Right kidney (tissue), 9 donors: ENCODE results near the gene FAM47B.

Experiments
- DNase-seq: peaks from one replicate; pipeline ENCODE4 v3.0.0-alpha.2; 2016
- long read RNA-seq, 8 donors: transcript quantifications; one replicate each; lab custom pipeline, GENCODE V29; 2026

The FAM47B gene
- long read RNA-seq, donor 1, result 0 reads
- long read RNA-seq, donor 2, result 0 reads
- long read RNA-seq, donor 3, result 0 reads
- long read RNA-seq, donor 4, result 0 reads
- long read RNA-seq, donor 5, result 0 reads
- long read RNA-seq, donor 6, result 0 reads
- long read RNA-seq, donor 7, result 0 reads
- long read RNA-seq, donor 8, result 0 reads

- DNase-seq, result no peak
These were observed at the start of gene FAM47B for GRCh38 chrX:34942496-34942895. Gene FAM47B, plus strand, starts transcription at chrX:34942796. Its CDS starts 36 bp downstream, at chrX:34942832.

- no peak for DNase-seq
These were observed 48.9 kb upstream of the FAM47B start for GRCh38 chrX:34893741-34894140.

- DNase-seq, result no peak
These were observed 41.9 kb upstream of the FAM47B start for GRCh38 chrX:34900691-34901090.

- no peak for DNase-seq
These were observed 40.8 kb upstream of the FAM47B start for GRCh38 chrX:34901761-34902160.

DNA sequence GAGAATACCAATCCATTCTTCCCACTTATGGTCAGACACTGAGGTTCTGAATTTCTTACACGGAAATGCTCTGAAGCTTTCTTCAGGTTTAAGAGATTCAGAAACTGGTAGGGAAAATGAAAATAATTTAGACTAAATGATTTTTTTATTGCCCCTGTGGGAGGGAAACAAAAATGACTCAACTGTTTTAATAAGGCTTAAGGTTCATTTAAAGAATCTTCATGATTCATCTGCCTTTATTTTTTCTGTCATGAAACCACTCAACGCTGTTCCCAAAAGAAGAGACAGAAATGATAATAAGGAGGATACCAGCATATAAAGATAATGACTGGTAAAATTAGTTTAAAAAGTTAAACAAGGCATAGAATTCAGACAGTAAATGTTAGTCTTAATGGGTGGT lies 39.3 kb upstream of the FAM47B start:
- DNase-seq, result no peak

- no peak for DNase-seq
These were observed 33.4 kb upstream of the FAM47B start for GRCh38 chrX:34909151-34909550.

GRCh38 chrX:34915463-34916225 lies 27.0 kb upstream of the FAM47B start:
- DNase-seq, result no peak

DNA sequence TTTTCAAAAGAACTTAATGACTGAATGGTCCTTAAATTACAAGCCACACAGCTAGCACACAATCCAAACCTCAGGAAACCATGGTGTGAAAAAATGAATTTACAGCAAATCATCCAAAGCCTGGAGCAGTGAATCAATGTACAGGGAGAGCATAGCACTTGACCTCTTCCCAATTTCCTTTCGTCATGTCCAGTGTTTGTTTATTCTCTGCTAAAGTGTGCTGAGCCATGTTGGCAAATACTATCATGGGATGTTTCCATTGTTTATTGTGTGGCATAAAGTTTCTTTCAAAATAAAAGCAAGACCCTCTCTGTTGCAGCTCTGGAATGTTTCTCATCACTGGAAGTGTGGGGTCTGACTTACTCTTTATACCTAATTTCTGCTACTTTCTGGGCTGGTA lies 25.4 kb upstream of the FAM47B start:
- no peak for DNase-seq

DNA sequence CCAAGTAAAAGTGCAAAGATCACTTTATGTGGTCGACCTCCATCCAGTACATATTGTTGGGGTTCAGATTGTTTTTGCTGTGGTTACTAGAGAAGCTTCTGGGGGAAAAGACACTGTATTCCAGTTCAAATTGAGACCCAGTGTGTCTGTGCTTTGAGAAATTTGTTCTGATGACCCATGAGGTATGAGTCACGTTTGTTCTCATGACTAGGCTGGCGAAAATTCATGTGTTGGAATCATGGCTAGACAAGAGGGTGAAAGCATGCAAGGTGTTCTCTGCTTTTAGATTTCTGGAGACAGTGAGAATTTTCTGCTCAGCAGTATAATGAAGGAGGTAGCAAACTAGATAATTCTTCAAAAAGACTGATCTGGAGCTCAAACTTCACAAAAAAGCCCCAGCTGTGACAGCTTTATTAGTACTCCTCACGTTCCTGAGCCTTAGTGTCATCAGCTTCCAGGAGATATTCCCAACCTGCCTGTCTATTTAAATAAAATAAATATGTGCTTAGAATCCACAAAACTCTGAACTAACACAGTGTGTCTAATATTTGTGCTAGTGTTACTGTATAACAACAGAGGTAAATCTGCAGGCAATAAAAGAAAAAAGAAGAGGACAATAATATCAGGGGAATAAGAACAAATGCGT lies 24.4 kb upstream of the FAM47B start:
- no peak for DNase-seq

DNA sequence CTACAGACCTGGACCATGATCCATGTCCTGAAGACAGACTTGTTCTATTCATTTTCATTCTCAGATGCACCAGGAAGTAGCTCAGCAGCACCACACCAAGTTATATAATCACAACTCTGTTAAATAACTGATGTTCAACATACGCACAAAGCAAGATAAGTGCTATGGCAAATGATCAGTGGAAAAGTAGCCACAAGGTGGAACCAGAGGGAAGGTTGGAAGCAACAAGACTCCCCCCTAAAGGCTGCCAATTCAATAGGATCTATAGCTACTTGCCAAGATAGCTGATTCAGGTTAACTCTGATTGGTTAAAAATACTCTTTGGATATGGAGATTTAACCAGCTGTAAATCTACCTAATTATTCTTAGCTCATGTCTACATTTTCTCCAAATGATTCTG lies 23.7 kb upstream of the FAM47B start:
- peak; percentile 10 for DNase-seq

GRCh38 chrX:34927866-34928265 lies 14.7 kb upstream of the FAM47B start:
- DNase-seq, result no peak

GRCh38 chrX:34943235-34943634 lies 639 bp downstream of the FAM47B start:
- no peak for DNase-seq

GRCh38 chrX:34956916-34957315 lies 14.3 kb downstream of the FAM47B start:
- DNase-seq, result no peak

DNA sequence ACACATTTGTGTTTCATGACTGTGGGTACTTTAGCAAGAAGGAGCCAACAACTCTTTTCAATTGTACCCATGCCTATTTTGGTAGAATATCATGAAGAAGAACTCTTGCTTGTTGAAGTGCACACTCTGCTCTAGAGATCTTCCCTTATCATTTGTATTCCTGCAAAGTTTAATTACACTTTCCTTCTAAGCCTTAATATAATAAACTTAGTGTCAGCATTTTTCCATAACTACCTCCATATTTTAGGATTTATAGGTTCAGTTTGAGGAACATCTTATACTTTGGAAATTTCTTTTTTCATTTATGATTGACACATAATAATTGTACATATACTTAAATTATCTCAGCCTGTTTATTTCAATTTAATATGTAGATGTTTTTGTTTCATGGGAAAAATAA lies 19.1 kb downstream of the FAM47B start:
- DNase-seq, result no peak

GRCh38 chrX:34972206-34972605 lies 29.6 kb downstream of the FAM47B start:
- no peak for DNase-seq

DNA sequence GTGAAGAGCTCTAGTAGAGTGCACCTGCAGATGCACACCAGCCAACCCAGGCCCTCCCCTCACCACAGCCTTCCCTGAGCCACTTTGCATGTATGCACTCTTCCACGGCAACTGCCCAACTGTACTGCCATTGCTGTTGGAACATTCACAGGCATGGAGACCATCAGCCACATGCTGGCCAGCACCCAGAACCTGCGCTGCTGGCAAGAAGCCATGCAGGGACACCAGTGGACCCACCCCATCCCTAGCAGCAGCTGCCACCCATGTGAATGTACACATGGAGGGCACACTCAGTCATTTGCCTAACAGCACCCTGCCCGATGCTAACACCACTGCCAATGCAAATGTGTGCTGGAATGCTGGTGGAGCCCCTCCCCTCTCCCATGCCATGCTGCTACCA lies 35.6 kb downstream of the FAM47B start:
- no peak for DNase-seq

GRCh38 chrX:34987646-34988045 lies 45.0 kb downstream of the FAM47B start:
- DNase-seq, result no peak
